B cell (primary cell): ENCODE data around the gene OR1E2. TPM values are rescaled to one million over a fixed set of nuclear protein-coding genes. Genes with fewer than 3 reads are reported as not detected.
A peak's percentile ranks its signal among the peaks of the same experiment; 100 is the strongest.

Experiments used
- ATAC-seq: fragments of 200-7000 bp; cut with Tn5 transposase; one replicate; pipeline ENCODE4 v1.10.0; 2021; ENCODE audit warnings: low read depth, mild to moderate bottlenecking, moderate number of reproducible peaks, moderate library complexity
- CTCF ChIA-PET: fragments of 350-600 bp; sonication (Branson Sonifier 250); formaldehyde crosslinking; loops from one replicate; lab custom pipeline; 2021; ENCODE audit warnings: antibody characterized with exemption, inconsistent platforms; lab: Charles Lee
- POLR2A ChIA-PET: fragments of 350-600 bp; sonication (Branson Sonifier 250); formaldehyde crosslinking; loops from one replicate; lab custom pipeline; 2021; ENCODE audit warnings: antibody characterized with exemption; lab: Charles Lee
- DNase-seq: peaks from one replicate; pipeline ENCODE4 v3.0.0; 2013
- H2AFZ ChIP-seq: 2 replicates; pipeline ENCODE4 v1.6.1; 2012; ENCODE audit warnings: mild to moderate bottlenecking, low read depth, low read length; ENCODE audit not compliant: insufficient read depth, poor library complexity, severe bottlenecking
- H3K27ac ChIP-seq, 2 donors: 1 replicate in 1 of 2; 2 replicates in 1 of 2; pipeline ENCODE4 v1.5.1; 2012 to 2013; ENCODE audit warnings: low read length in 2 of 2, mild to moderate bottlenecking in 2 of 2, moderate library complexity in 1 of 2
- H3K27me3 ChIP-seq, 4 experiments: fragments of 200-600 bp in 1 of 4; sonication (generic) in 1 of 4; replicated peaks in 1 of 4; 1 replicate in 2 of 4; 2 replicates in 2 of 4; pipeline versions ENCODE4 v1.6.1 to v1.7.0; 2013 to 2016; ENCODE audit warnings: low read length in 3 of 4, mild to moderate bottlenecking in 2 of 4, mixed read lengths in 1 of 4, moderate library complexity in 1 of 4; ENCODE audit not compliant: insufficient read depth in 4 of 4, control insufficient read depth in 3 of 4; ENCODE audit errors: control extremely low read depth in 1 of 4
- H3K36me3 ChIP-seq, 2 experiments: replicated peaks in 1 of 2; 1 replicate in 1 of 2; 2 replicates in 1 of 2; pipeline versions ENCODE4 v1.6.1 to v1.7.1; 2013; ENCODE audit warnings: low read length in 1 of 2; ENCODE audit not compliant: insufficient read depth in 2 of 2, control insufficient read depth in 1 of 2; ENCODE audit errors: control extremely low read depth in 1 of 2, extremely low read depth in 1 of 2
- H3K4me1 ChIP-seq, 2 donors: fragments of 200-600 bp in 1 of 2; sonication (generic) in 1 of 2; 1 replicate in 1 of 2; 2 replicates in 1 of 2; pipeline versions ENCODE4 v1.5.1 to v1.6.1; 2013 to 2017; ENCODE audit warnings: low read length in 2 of 2; ENCODE audit not compliant: control insufficient read depth in 2 of 2, insufficient read depth in 2 of 2
- H3K4me2 ChIP-seq: replicated peaks from 2 replicates; pipeline ENCODE3; 2012; ENCODE audit warnings: mild to moderate bottlenecking, low read depth, low read length; ENCODE audit not compliant: poor library complexity, severe bottlenecking
- H3K4me3 ChIP-seq, 5 experiments: fragments of 200-600 bp in 1 of 5; sonication (generic) in 1 of 5; 1 replicate in 3 of 5; 2 replicates in 2 of 5; pipeline versions ENCODE4 v1.5.1 to v1.7.0; 2011 to 2016; ENCODE audit warnings: low read length in 4 of 5, mild to moderate bottlenecking in 4 of 5, low read depth in 2 of 5, control low read depth in 1 of 5, moderate library complexity in 1 of 5; ENCODE audit not compliant: insufficient read depth in 1 of 5; ENCODE audit errors: control extremely low read depth in 1 of 5, extremely low read depth in 1 of 5
- H3K79me2 ChIP-seq: fragments of 200-600 bp; sonication (generic); one replicate; pipeline ENCODE4 v1.6.0; 2016; ENCODE audit warnings: low read length; ENCODE audit not compliant: control insufficient read depth, insufficient read depth
- H3K9ac ChIP-seq: fragments of 200-600 bp; sonication (generic); 2 replicates; pipeline ENCODE4 v1.6.1; 2017; ENCODE audit warnings: mild to moderate bottlenecking, low read length, moderate library complexity
- H3K9me3 ChIP-seq, 3 donors: one replicate each; pipeline versions ENCODE4 v1.6.1 to v1.7.1; 2013; ENCODE audit warnings: low read length in 2 of 3; ENCODE audit not compliant: control insufficient read depth in 2 of 3, insufficient read depth in 1 of 3; ENCODE audit errors: control extremely low read depth in 1 of 3
- H4K20me1 ChIP-seq: 2 replicates; pipeline ENCODE4 v1.6.0; 2012; ENCODE audit warnings: mild to moderate bottlenecking, low read length; ENCODE audit not compliant: insufficient read depth, control insufficient read depth, poor library complexity, severe bottlenecking
- H3K27ac Mint-ChIP-seq: one replicate; pipeline ENCODE4 v1.8.0; 2021; ENCODE audit warnings: mixed read lengths
- H3K27me3 Mint-ChIP-seq: one replicate; pipeline ENCODE4 v1.8.0; 2021; ENCODE audit warnings: mixed read lengths
- H3K4me1 Mint-ChIP-seq: one replicate; pipeline ENCODE4 v1.8.0; 2021; ENCODE audit warnings: mixed read lengths
- H3K4me3 Mint-ChIP-seq: one replicate; pipeline ENCODE4 v1.8.0; 2021; ENCODE audit warnings: mixed read lengths
- H3K9me3 Mint-ChIP-seq: one replicate; pipeline ENCODE4 v1.8.0; 2022; ENCODE audit warnings: mixed read lengths; ENCODE audit not compliant: insufficient read depth
- EZH2 ChIP-seq: IDR thresholded peaks from 2 replicates; pipeline ENCODE4 v1.6.1; 2012; ENCODE audit warnings: borderline replicate concordance, low read depth, mild to moderate bottlenecking, moderate library complexity, low read length; ENCODE audit not compliant: insufficient read depth, poor library complexity, severe bottlenecking
- WGBS: methylation state at CpG from one replicate; pipeline ENCODE4 v1.1.5; 2013; ENCODE audit warnings: missing lambda C conversion rate; ENCODE audit not compliant: insufficient coverage; 5-methylcytosine and 5-hydroxymethylcytosine counted together
- intact Hi-C: fragments of 100-400 bp; cut with micrococcal nuclease; formaldehyde crosslinking; loops from one replicate; pipeline ENCODE4 v1.10.0; 2022
- polyA plus RNA-seq: library from polyadenylated mRNA; depleted of rRNA; stranded (reverse); fragments of >200 nt; gene quantifications from 2 replicates; pipeline ENCODE4 v1.2.3, GENCODE V29; 2012
- total RNA-seq, 2 donors: library from RNA; stranded (reverse); fragments of 120-200 nt in 1 of 2; gene quantifications; 1 replicate in 1 of 2; 2 replicates in 1 of 2; pipeline versions ENCODE4 v1.2.3 to v1.2.4, GENCODE V29; 2013 to 2022
- TF ChIP-seq, protein P1 (sequence below): fragments of 200-600 bp; IDR thresholded peaks from one replicate; pipeline ENCODE4 v1.8.0; 2022; ENCODE audit warnings: antibody characterized with exemption, mild to moderate bottlenecking

OR1E2 gene
- total and polyA plus RNA-seq, 2 donors (not counting 1 experiment from before 2014, with no cell fraction given) = not detected

- Mint-ChIP-seq H3K27ac (no peak overlapping the region), H3K27me3 (peaks cover 17% of the 10 kb centered on the region), H3K4me3 (no peak overlapping the region), H3K4me1 (no peaks in the 10 kb centered on the region), H3K9me3 (no peaks in the 10 kb centered on the region)
- no peaks in the 10 kb centered on the region for H3K79me2 ChIP-seq
- H3K9me3 ChIP-seq = no peaks in the 10 kb centered on the region
- H3K36me3 ChIP-seq = no peaks in the 10 kb centered on the region
- H3K27me3 ChIP-seq = peaks cover 0 to 9% (median 2%) of the 10 kb centered on the region in 4 experiments
- DNase-seq (no peak), ATAC-seq (no peak)
- CTCF ChIA-PET = no interaction called here
- no peak overlapping the region for H2AFZ ChIP-seq
- H3K9ac ChIP-seq = no peak overlapping the region
- H3K4me2 ChIP-seq = no peak overlapping the region
- no peaks in the 10 kb centered on the region for H3K4me1 ChIP-seq
- no peaks in the 10 kb centered on the region for H4K20me1 ChIP-seq
- TF ChIP-seq, protein P1, sequence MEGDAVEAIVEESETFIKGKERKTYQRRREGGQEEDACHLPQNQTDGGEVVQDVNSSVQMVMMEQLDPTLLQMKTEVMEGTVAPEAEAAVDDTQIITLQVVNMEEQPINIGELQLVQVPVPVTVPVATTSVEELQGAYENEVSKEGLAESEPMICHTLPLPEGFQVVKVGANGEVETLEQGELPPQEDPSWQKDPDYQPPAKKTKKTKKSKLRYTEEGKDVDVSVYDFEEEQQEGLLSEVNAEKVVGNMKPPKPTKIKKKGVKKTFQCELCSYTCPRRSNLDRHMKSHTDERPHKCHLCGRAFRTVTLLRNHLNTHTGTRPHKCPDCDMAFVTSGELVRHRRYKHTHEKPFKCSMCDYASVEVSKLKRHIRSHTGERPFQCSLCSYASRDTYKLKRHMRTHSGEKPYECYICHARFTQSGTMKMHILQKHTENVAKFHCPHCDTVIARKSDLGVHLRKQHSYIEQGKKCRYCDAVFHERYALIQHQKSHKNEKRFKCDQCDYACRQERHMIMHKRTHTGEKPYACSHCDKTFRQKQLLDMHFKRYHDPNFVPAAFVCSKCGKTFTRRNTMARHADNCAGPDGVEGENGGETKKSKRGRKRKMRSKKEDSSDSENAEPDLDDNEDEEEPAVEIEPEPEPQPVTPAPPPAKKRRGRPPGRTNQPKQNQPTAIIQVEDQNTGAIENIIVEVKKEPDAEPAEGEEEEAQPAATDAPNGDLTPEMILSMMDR = no peak
- TF ChIP-seq EZH2 = no peak
- intact Hi-C loops = no loop called here
- 100% methylated on average over 1 of the region's 2 CpGs for WGBS
- H3K27ac ChIP-seq = no peak overlapping the region
- POLR2A ChIA-PET = no interaction called here
- no peak overlapping the region for H3K4me3 ChIP-seq
Measured at GRCh38 chr17:3448059-3448665, 14.5 kb upstream of the OR1E2 start.

GRCh38 chr17:3447625-3448024, 14.0 kb upstream of the OR1E2 start:
- DNase-seq = peak; percentile 12
- no peaks in the 10 kb centered on the region for H3K9me3 ChIP-seq
- H3K36me3 ChIP-seq = no peaks in the 10 kb centered on the region
- peaks cover 13% of the 10 kb centered on the region for H3K27me3 Mint-ChIP-seq
- no peaks in the 10 kb centered on the region for H4K20me1 ChIP-seq
- WGBS = 0% methylated on average over 1 of the region's 2 CpGs
- peaks cover 0 to 15% (median 2%) of the 10 kb centered on the region in 4 experiments for H3K27me3 ChIP-seq
- intact Hi-C loops = no loop called here
- H3K9ac ChIP-seq = no peak overlapping the region
- no peak overlapping the region for H3K27ac ChIP-seq
- H3K4me3 ChIP-seq = no peak overlapping the region
- POLR2A ChIA-PET = no interaction called here
- H2AFZ ChIP-seq = no peak overlapping the region
- no peak overlapping the region for H3K4me2 ChIP-seq
- H3K4me1 Mint-ChIP-seq = no peaks in the 10 kb centered on the region
- H3K27ac Mint-ChIP-seq = no peak overlapping the region
- H3K9me3 Mint-ChIP-seq = no peaks in the 10 kb centered on the region
- CTCF ChIA-PET = no interaction called here
- no peak overlapping the region for H3K4me3 Mint-ChIP-seq
- ATAC-seq = no peak
- TF ChIP-seq, protein P1 = no peak
- no peak for TF ChIP-seq EZH2
- H3K4me1 ChIP-seq = no peaks in the 10 kb centered on the region
- no peaks in the 10 kb centered on the region for H3K79me2 ChIP-seq
